ENCODE measurements around the gene APEH. TPM values are rescaled to one million over a fixed set of nuclear protein-coding genes. Genes with fewer than 3 reads are reported as not detected.

APEH gene
- polyA plus RNA-seq, 3 donors = 66.1 to 105 (median 92.6) TPM

GRCh38 chr3:49636883-49637609 lies 37.1 kb upstream of the APEH start:
- Mint-ChIP-seq H3K36me3 (no peaks in the 10 kb centered on the region), H3K9me3 (peaks cover 2 to 10% (median 8%) of the 10 kb centered on the region in 7 donors), H3K4me3 (no peak overlapping the region), H3K27me3 (ENCODE audit: low read depth in 3 of 3) (peaks cover 6 to 9% (median 8%) of the 10 kb centered on the region in 3 donors), H3K27ac (no peak overlapping the region), H3K4me1 (peaks cover 3% of the 10 kb centered on the region)
- no peaks in the 10 kb centered on the region for H3K36me3 ChIP-seq (replicated peaks in 1 of 2; ENCODE audit: control insufficient read depth in 1 of 2, insufficient read depth in 2 of 2, low read length in 2 of 2)
- no peak overlapping the region for H3K27ac ChIP-seq (ENCODE audit: low read depth in 1 of 2, low read length in 2 of 2)
- no peak for DNase-seq
- H3K4me1 ChIP-seq (ENCODE audit: control insufficient read depth in 1 of 2, insufficient read depth in 2 of 2, low read length in 2 of 2) = no peaks in the 10 kb centered on the region
- no peak overlapping the region for H2AFZ ChIP-seq (ENCODE audit: insufficient read depth, low read depth, low read length, poor library complexity, severe bottlenecking)
- TF ChIP-seq, protein P1, sequence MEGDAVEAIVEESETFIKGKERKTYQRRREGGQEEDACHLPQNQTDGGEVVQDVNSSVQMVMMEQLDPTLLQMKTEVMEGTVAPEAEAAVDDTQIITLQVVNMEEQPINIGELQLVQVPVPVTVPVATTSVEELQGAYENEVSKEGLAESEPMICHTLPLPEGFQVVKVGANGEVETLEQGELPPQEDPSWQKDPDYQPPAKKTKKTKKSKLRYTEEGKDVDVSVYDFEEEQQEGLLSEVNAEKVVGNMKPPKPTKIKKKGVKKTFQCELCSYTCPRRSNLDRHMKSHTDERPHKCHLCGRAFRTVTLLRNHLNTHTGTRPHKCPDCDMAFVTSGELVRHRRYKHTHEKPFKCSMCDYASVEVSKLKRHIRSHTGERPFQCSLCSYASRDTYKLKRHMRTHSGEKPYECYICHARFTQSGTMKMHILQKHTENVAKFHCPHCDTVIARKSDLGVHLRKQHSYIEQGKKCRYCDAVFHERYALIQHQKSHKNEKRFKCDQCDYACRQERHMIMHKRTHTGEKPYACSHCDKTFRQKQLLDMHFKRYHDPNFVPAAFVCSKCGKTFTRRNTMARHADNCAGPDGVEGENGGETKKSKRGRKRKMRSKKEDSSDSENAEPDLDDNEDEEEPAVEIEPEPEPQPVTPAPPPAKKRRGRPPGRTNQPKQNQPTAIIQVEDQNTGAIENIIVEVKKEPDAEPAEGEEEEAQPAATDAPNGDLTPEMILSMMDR (IDR thresholded peaks at IDR 0.05) = no peak
- H3K4me3 ChIP-seq (replicated peaks in 1 of 3; ENCODE audit: low read depth in 2 of 3, low read length in 3 of 3) = no peak overlapping the region
- H3K27me3 ChIP-seq (ENCODE audit: control insufficient read depth in 2 of 2, insufficient read depth in 2 of 2, low read length in 2 of 2) = no peaks in the 10 kb centered on the region
- no peaks in the 10 kb centered on the region for H4K20me1 ChIP-seq (ENCODE audit: insufficient read depth, low read length)
- no peak overlapping the region for H3K9ac ChIP-seq (ENCODE audit: insufficient read depth, low read length, poor library complexity, severe bottlenecking)
- peaks cover 5% of the 10 kb centered on the region in 2 donors for H3K9me3 ChIP-seq (replicated peaks in 1 of 2; ENCODE audit: control insufficient read depth in 1 of 2, insufficient read depth in 1 of 2, low read length in 2 of 2)
- intact Hi-C loops (cut with micrococcal nuclease) = no loop called here
- 63% methylated on average over 7 of the region's 7 CpGs for WGBS (ENCODE audit: insufficient coverage)
- H3K79me2 ChIP-seq (ENCODE audit: insufficient read depth, low read length) = no peaks in the 10 kb centered on the region
- no peak overlapping the region for H3K4me2 ChIP-seq (replicated peaks; ENCODE audit: extremely low read depth, low read length, poor library complexity, severe bottlenecking)

DNA sequence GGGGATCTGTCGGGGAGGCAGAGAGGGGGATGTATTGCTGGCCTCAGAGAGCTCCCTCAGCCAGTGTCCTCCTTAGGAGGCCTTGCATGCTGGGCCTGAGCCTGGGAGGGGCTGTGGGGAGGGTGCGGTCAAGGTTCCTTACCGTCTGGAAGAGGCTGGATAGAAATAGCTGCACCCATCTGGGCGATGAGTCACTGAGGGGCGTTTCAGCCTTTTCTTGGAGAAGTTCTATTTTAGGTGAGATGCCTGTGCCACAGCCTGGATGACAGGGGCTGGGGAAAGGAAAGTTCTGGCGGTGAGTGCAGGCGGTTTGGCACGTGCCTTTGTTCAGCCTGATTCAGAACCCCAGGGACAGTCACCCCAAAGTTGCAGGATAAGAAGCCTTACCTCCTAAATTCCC lies 35.7 kb upstream of the APEH start:
- Histone ChIP-seq H3K4me2 (replicated peaks; ENCODE audit: extremely low read depth, low read length, poor library complexity, severe bottlenecking) (no peak overlapping the region), H3K27me3 (ENCODE audit: control insufficient read depth in 2 of 2, insufficient read depth in 2 of 2, low read length in 2 of 2) (no peaks in the 10 kb centered on the region), H3K79me2 (ENCODE audit: insufficient read depth, low read length) (no peaks in the 10 kb centered on the region), H3K4me1 (ENCODE audit: control insufficient read depth in 1 of 2, insufficient read depth in 2 of 2, low read length in 2 of 2) (no peaks in the 10 kb centered on the region), H3K36me3 (replicated peaks in 1 of 2; ENCODE audit: control insufficient read depth in 1 of 2, insufficient read depth in 2 of 2, low read length in 2 of 2) (no peaks in the 10 kb centered on the region), H4K20me1 (ENCODE audit: insufficient read depth, low read length) (no peaks in the 10 kb centered on the region), H3K4me3 (replicated peaks in 1 of 3; ENCODE audit: low read depth in 2 of 3, low read length in 3 of 3) (no peak overlapping the region), H2AFZ (ENCODE audit: insufficient read depth, low read depth, low read length, poor library complexity, severe bottlenecking) (no peak overlapping the region), H3K9me3 (replicated peaks in 1 of 2; ENCODE audit: control insufficient read depth in 1 of 2, insufficient read depth in 1 of 2, low read length in 2 of 2) (no peaks in the 10 kb centered on the region), H3K9ac (ENCODE audit: insufficient read depth, low read length, poor library complexity, severe bottlenecking) (no peak overlapping the region), H3K27ac (ENCODE audit: low read depth in 1 of 2, low read length in 2 of 2) (no peak overlapping the region)
- DNase-seq = no peak
- intact Hi-C loops (cut with micrococcal nuclease) = no loop called here
- Mint-ChIP-seq H3K4me1 (peaks cover 3% of the 10 kb centered on the region), H3K4me3 (no peak overlapping the region), H3K9me3 (peaks cover 0 to 2% (median 0%) of the 10 kb centered on the region in 7 donors), H3K36me3 (no peaks in the 10 kb centered on the region), H3K27ac (no peak overlapping the region), H3K27me3 (ENCODE audit: low read depth in 3 of 3) (peaks cover 4 to 9% (median 8%) of the 10 kb centered on the region in 3 donors)
- WGBS (ENCODE audit: insufficient coverage) = 40% methylated on average over 3 of the region's 8 CpGs
- TF ChIP-seq, protein P1 (IDR thresholded peaks at IDR 0.05) = no peak

All from CD14-positive monocyte (primary cell).